Sigmoid colon (tissue), 7 donors: Measurements from ENCODE around the gene TBX4. TPM values are rescaled to one million over a fixed set of nuclear protein-coding genes. Genes with fewer than 3 reads are reported as not detected.
"Not testable (repeated sequence)": the region's sequence is repeated elsewhere in the genome, so short reads cannot be mapped to it uniquely, and the experiment has no call there.

Experiments used
- DNase-seq: peaks from one replicate; pipeline ENCODE4 v3.0.0-alpha.2; 2019
- H3K27ac ChIP-seq, 4 donors: fragments of 200-600 bp; sonication (generic); one replicate each; pipeline ENCODE4 v1.5.1; 2016 to 2019; ENCODE audit warnings: mild to moderate bottlenecking in 1 of 4
- H3K27me3 ChIP-seq, 3 donors: fragments of 200-600 bp; sonication (generic); one replicate each; pipeline ENCODE4 v1.5.1; 2019; ENCODE audit warnings: mild to moderate bottlenecking in 1 of 3
- H3K36me3 ChIP-seq, 4 donors: fragments of 200-600 bp; sonication (generic); one replicate each; pipeline ENCODE4 v1.5.1; 2016 to 2019
- H3K4me1 ChIP-seq, 4 donors: fragments of 200-600 bp; sonication (generic); one replicate each; pipeline ENCODE4 v1.5.1; 2017 to 2019
- H3K4me3 ChIP-seq, 4 donors: fragments of 200-600 bp; sonication (generic); one replicate each; pipeline ENCODE4 v1.5.1; 2017 to 2019; ENCODE audit warnings: mild to moderate bottlenecking in 2 of 4, moderate library complexity in 1 of 4
- H3K9me3 ChIP-seq, 4 donors: fragments of 200-600 bp in 3 of 4; sonication (generic) in 3 of 4; one replicate each; pipeline versions ENCODE4 v1.5.1 to v1.6.1; 2013 to 2019
- EP300 ChIP-seq, 4 donors: sonication (generic); formaldehyde crosslinking; IDR thresholded peaks; one replicate each; pipeline ENCODE4 v1.6.1; 2017; ENCODE audit warnings: antibody characterized with exemption in 4 of 4
- POLR2A ChIP-seq, 2 donors: fragments of 450-650 bp; IDR thresholded peaks; one replicate each; pipeline ENCODE4 v1.6.1; 2016; ENCODE audit warnings: antibody characterized with exemption in 2 of 2, mild to moderate bottlenecking in 2 of 2, moderate library complexity in 2 of 2
- POLR2AphosphoS5 ChIP-seq, 4 donors: sonication (generic); formaldehyde crosslinking; IDR thresholded peaks; one replicate each; pipeline ENCODE4 v1.6.1; 2017; ENCODE audit warnings: antibody characterized with exemption in 4 of 4
- WGBS, 2 donors: extraction: QIAGEN DNeasy Blood & Tissue Kit; methylation state at CpG; one replicate each; pipeline ENCODE4 v1.1.7; 2013; 5-methylcytosine and 5-hydroxymethylcytosine counted together
- intact Hi-C: fragments of 100-400 bp; cut with DNase I; formaldehyde crosslinking; loops from one replicate; pipeline ENCODE4 v1.15.1; 2023
- polyA plus RNA-seq, 3 donors: library from polyadenylated mRNA; stranded (reverse); fragments of 200-250 nt; gene quantifications; one replicate each; pipeline ENCODE4 v1.2.3, GENCODE V29; 2013
- total RNA-seq, 4 donors: library from RNA; depleted of rRNA; stranded (reverse); fragments of >200 nt; gene quantifications; one replicate each; pipeline ENCODE4 v1.1.0, GENCODE V29; 2016
- TF ChIP-seq, protein P1 (sequence below), 4 experiments: fragments of 450-650 bp in 3 of 4; fragments of 200-600 bp in 1 of 4; IDR thresholded peaks; one replicate each; pipeline ENCODE4 v1.5.1; 2016 to 2019; ENCODE audit warnings: antibody characterized with exemption in 4 of 4, mild to moderate bottlenecking in 3 of 4, moderate library complexity in 2 of 4
- donor health status: healthy with polysubstance abuse.
- donor health status: Bipolar disorder and iron deficiency.
- donor health status: healthy.

The TBX4 gene
- total and polyA plus RNA-seq, 7 donors = not detected

DNA sequence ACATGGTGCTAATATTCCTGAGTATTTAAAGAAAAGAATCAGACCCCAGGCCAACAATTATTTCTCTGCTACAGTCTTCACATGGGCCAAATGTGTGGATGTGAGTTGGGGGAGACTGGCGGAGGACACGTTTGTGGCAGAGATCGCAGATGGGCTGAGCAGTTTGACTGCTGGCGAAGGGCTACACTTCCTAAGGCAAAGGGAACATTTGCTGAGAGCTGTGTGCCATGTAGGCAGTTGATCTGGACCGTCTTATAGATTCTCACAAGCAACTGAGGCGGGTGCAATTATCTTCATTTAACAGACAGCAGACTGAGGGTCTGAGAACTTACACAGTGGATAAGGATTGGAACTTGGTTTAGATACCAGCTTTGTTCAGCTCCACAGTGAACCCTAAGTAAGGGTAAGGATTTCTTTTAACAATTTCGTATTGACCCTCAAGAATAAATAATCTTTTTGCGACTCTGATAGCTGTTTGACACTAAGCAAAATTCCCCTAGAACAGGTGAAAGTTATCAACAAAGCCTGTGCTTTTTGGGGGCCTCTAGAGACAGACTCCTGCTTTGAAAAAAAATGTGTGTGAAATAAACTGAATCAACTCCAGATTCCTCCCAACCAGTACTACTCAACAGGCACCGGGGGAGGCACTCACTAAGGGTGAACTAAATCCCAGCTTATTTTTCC lies 55.3 kb downstream of the TBX4 start:
- 82 to 84% methylated on average over 9 of the region's 9 CpGs for WGBS, 2 donors
- intact Hi-C loops = no loop called here
- Histone ChIP-seq H3K27me3 (no peaks in the 10 kb centered on the region), H3K27ac (no peak overlapping the region), H3K36me3 (no peaks in the 10 kb centered on the region), H3K4me1 (peaks cover 0 to 3% (median 0%) of the 10 kb centered on the region in 4 donors), H3K9me3 (no peaks in the 10 kb centered on the region), H3K4me3 (no peak overlapping the region)
- TF ChIP-seq, protein P1, sequence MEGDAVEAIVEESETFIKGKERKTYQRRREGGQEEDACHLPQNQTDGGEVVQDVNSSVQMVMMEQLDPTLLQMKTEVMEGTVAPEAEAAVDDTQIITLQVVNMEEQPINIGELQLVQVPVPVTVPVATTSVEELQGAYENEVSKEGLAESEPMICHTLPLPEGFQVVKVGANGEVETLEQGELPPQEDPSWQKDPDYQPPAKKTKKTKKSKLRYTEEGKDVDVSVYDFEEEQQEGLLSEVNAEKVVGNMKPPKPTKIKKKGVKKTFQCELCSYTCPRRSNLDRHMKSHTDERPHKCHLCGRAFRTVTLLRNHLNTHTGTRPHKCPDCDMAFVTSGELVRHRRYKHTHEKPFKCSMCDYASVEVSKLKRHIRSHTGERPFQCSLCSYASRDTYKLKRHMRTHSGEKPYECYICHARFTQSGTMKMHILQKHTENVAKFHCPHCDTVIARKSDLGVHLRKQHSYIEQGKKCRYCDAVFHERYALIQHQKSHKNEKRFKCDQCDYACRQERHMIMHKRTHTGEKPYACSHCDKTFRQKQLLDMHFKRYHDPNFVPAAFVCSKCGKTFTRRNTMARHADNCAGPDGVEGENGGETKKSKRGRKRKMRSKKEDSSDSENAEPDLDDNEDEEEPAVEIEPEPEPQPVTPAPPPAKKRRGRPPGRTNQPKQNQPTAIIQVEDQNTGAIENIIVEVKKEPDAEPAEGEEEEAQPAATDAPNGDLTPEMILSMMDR (IDR thresholded peaks at IDR 0.05) = no peak
- no peak for TF ChIP-seq POLR2AphosphoS5 (IDR thresholded peaks at IDR 0.05)
- TF ChIP-seq EP300 (IDR thresholded peaks at IDR 0.05) = no peak
- no peak for TF ChIP-seq POLR2A (IDR thresholded peaks at IDR 0.05)
- no peak for DNase-seq

GRCh38 chr17:61508912-61509311 lies 56.7 kb downstream of the TBX4 start:
- no peaks in the 10 kb centered on the region for H3K27me3 ChIP-seq
- 79 to 86% methylated on average over 5 of the region's 5 CpGs for WGBS, 2 donors
- no peak for DNase-seq
- peaks cover 0 to 3% (median 0%) of the 10 kb centered on the region in 4 donors for H3K4me1 ChIP-seq
- TF ChIP-seq EP300 (IDR thresholded peaks at IDR 0.05) = no peak
- no peak overlapping the region for H3K27ac ChIP-seq
- no peaks in the 10 kb centered on the region for H3K9me3 ChIP-seq
- intact Hi-C loops = no loop called here
- H3K4me3 ChIP-seq = no peak overlapping the region
- no peaks in the 10 kb centered on the region for H3K36me3 ChIP-seq

- H3K27ac ChIP-seq, H3K9me3 ChIP-seq, H3K36me3 ChIP-seq, DNase-seq, intact Hi-C loops, H3K4me1 ChIP-seq, H3K4me3 ChIP-seq, H3K27me3 ChIP-seq: not testable (repeated sequence)
- 88 to 91% methylated on average over 5 of the region's 5 CpGs for WGBS, 2 donors
These were observed 57.2 kb downstream of the TBX4 start for GRCh38 chr17:61509454-61509853.

DNA sequence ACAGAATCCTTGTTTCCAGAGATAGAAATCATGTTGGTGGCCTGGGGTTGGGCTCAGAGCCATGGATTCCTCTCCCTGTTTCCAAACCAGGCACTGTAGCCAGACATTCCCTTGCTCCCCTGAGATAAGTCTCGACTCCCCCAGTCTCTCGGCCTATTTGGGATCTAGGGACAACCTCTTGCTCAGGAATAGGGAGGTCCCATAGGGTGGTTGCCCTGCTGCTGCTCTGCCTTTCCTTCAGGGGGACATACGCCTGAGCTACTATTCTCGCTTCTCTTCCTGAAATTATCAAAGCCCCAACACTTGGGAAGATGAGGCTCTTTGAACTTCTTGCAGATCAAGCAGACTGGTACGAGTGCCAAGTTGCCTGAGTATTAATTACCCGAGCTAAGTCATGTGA lies 58.0 kb downstream of the TBX4 start:
- no peak for TF ChIP-seq POLR2A (IDR thresholded peaks at IDR 0.05)
- TF ChIP-seq POLR2AphosphoS5 (IDR thresholded peaks at IDR 0.05) = no peak
- TF ChIP-seq, protein P1 (IDR thresholded peaks at IDR 0.05) = no peak
- TF ChIP-seq EP300 (IDR thresholded peaks at IDR 0.05) = no peak
- WGBS, 2 donors = 87 to 93% methylated on average over 6 of the region's 6 CpGs

GRCh38 chr17:61510991-61511390 lies 58.8 kb downstream of the TBX4 start:
- Histone ChIP-seq H3K4me3 (no peak overlapping the region), H3K27me3 (no peaks in the 10 kb centered on the region), H3K9me3 (no peaks in the 10 kb centered on the region), H3K36me3 (no peaks in the 10 kb centered on the region), H3K27ac (no peak overlapping the region), H3K4me1 (no peaks in the 10 kb centered on the region)
- no peak for DNase-seq
- TF ChIP-seq POLR2A (IDR thresholded peaks at IDR 0.05) = no peak
- no peak for TF ChIP-seq EP300 (IDR thresholded peaks at IDR 0.05)
- no peak for TF ChIP-seq POLR2AphosphoS5 (IDR thresholded peaks at IDR 0.05)
- TF ChIP-seq, protein P1 (IDR thresholded peaks at IDR 0.05) = no peak
- 38 to 62% methylated on average over 2 of the region's 2 CpGs for WGBS, 2 donors
- intact Hi-C loops = no loop called here

More for the DNA sequence above, 58.0 kb downstream of the TBX4 start:
- H3K9me3 ChIP-seq = no peaks in the 10 kb centered on the region
- intact Hi-C loops = no loop called here
- H3K27me3 ChIP-seq = no peaks in the 10 kb centered on the region
- H3K27ac ChIP-seq = no peak overlapping the region
- H3K4me1 ChIP-seq = no peaks in the 10 kb centered on the region
- no peaks in the 10 kb centered on the region for H3K36me3 ChIP-seq
- no peak for DNase-seq
- no peak overlapping the region for H3K4me3 ChIP-seq
